H9 (cell line): ENCODE results near the gene MUC22. TPM values are rescaled to one million over a fixed set of nuclear protein-coding genes. Genes with fewer than 3 reads are reported as not detected.

Source experiments
- DNase-seq: peaks from one replicate; pipeline ENCODE4 v3.0.0-alpha.2; 2017
- H2AFZ ChIP-seq: one replicate; pipeline ENCODE4 v1.6.1; 2013; ENCODE audit warnings: mild to moderate bottlenecking, low read length, control low read depth, moderate library complexity
- H2AK5ac ChIP-seq: 2 replicates; pipeline ENCODE4 v1.6.1; 2013; ENCODE audit warnings: low read length, control low read depth, mixed read lengths; ENCODE audit not compliant: insufficient read length
- H2BK120ac ChIP-seq: one replicate; pipeline ENCODE4 v1.6.1; 2013; ENCODE audit warnings: low read depth, mild to moderate bottlenecking, low read length, control low read depth, inconsistent platforms; ENCODE audit not compliant: poor library complexity, severe bottlenecking
- H2BK12ac ChIP-seq: 2 replicates; pipeline ENCODE4 v1.6.1; 2013; ENCODE audit warnings: low read length, control low read depth, mixed read lengths, low read depth; ENCODE audit not compliant: insufficient read length
- H2BK15ac ChIP-seq: 2 replicates; pipeline ENCODE4 v1.6.1; 2013; ENCODE audit warnings: low read depth, low read length, control low read depth
- H2BK20ac ChIP-seq: one replicate; pipeline ENCODE4 v1.6.1; 2013; ENCODE audit warnings: low read depth, mild to moderate bottlenecking, low read length, control low read depth, inconsistent platforms; ENCODE audit not compliant: poor library complexity, severe bottlenecking
- H2BK5ac ChIP-seq: 2 replicates; pipeline ENCODE4 v1.6.1; 2013; ENCODE audit warnings: low read length, control low read depth, mixed read lengths; ENCODE audit not compliant: insufficient read length
- H3K14ac ChIP-seq: 2 replicates; pipeline ENCODE4 v1.6.1; 2013; ENCODE audit warnings: low read length, control low read depth; ENCODE audit not compliant: insufficient read depth
- H3K18ac ChIP-seq: 2 replicates; pipeline ENCODE4 v1.6.1; 2013; ENCODE audit warnings: low read depth, mild to moderate bottlenecking, mixed read lengths, low read length, control low read depth; ENCODE audit not compliant: insufficient read length
- H3K23ac ChIP-seq: 2 replicates; pipeline ENCODE4 v1.6.1; 2013; ENCODE audit warnings: low read length, control low read depth, mixed read lengths, low read depth; ENCODE audit not compliant: insufficient read length
- H3K23me2 ChIP-seq: 2 replicates; pipeline ENCODE4 v1.6.1; 2013; ENCODE audit warnings: low read depth, mild to moderate bottlenecking, mixed read lengths, low read length, control low read depth; ENCODE audit not compliant: insufficient read length, poor library complexity, severe bottlenecking
- H3K27ac ChIP-seq: 2 replicates; pipeline ENCODE4 v1.5.1; 2013; ENCODE audit warnings: low read length, control low read depth, mixed read lengths, low read depth; ENCODE audit not compliant: insufficient read length
- H3K27me3 ChIP-seq: 2 replicates; pipeline ENCODE4 v1.6.1; 2013; ENCODE audit warnings: low read length, control low read depth, inconsistent platforms; ENCODE audit not compliant: insufficient read depth
- H3K4ac ChIP-seq: 2 replicates; pipeline ENCODE4 v1.6.1; 2013; ENCODE audit warnings: low read depth, mild to moderate bottlenecking, control low read depth, inconsistent platforms, low read length, moderate library complexity
- H3K4me1 ChIP-seq: 2 replicates; pipeline ENCODE4 v1.6.1; 2013; ENCODE audit warnings: low read length, control low read depth, inconsistent platforms; ENCODE audit not compliant: insufficient read depth
- H3K4me2 ChIP-seq: 2 replicates; pipeline ENCODE4 v1.6.1; 2013; ENCODE audit warnings: low read length, control low read depth, mixed read lengths; ENCODE audit not compliant: insufficient read length, insufficient read depth
- H3K56ac ChIP-seq: 2 replicates; pipeline ENCODE4 v1.6.1; 2013; ENCODE audit warnings: low read depth, mild to moderate bottlenecking, mixed read lengths, low read length, control low read depth; ENCODE audit not compliant: insufficient read length
- H3K79me1 ChIP-seq: 2 replicates; pipeline ENCODE4 v1.6.1; 2013; ENCODE audit warnings: low read depth, mild to moderate bottlenecking, moderate library complexity, low read length, control low read depth, inconsistent platforms; ENCODE audit not compliant: insufficient read depth, poor library complexity, severe bottlenecking
- H3K79me2 ChIP-seq: 2 replicates; pipeline ENCODE4 v1.6.1; 2013; ENCODE audit warnings: low read length, control low read depth, inconsistent platforms; ENCODE audit not compliant: insufficient read depth
- H3K9ac ChIP-seq: 2 replicates; pipeline ENCODE4 v1.6.1; 2013; ENCODE audit warnings: low read length, control low read depth, mixed read lengths; ENCODE audit not compliant: insufficient read length; ENCODE audit errors: extremely low read depth
- H3K9me3 ChIP-seq: one replicate; pipeline ENCODE4 v1.6.1; 2013; ENCODE audit warnings: low read depth, low read length, inconsistent platforms; ENCODE audit not compliant: control insufficient read depth
- H3T11ph ChIP-seq: one replicate; pipeline ENCODE4 v1.6.1; 2013; ENCODE audit warnings: mild to moderate bottlenecking, low read length, control low read depth, inconsistent platforms
- H4K20me1 ChIP-seq: one replicate; pipeline ENCODE4 v1.6.1; 2013; ENCODE audit not compliant: control insufficient read depth, insufficient read length, insufficient read depth
- H4K5ac ChIP-seq: 2 replicates; pipeline ENCODE4 v1.6.1; 2013; ENCODE audit warnings: low read depth, mild to moderate bottlenecking, mixed read lengths, low read length, control low read depth; ENCODE audit not compliant: insufficient read length
- H4K8ac ChIP-seq: replicated peaks from 2 replicates; pipeline ENCODE4 v1.6.1; 2013; ENCODE audit warnings: low read length, control low read depth, mixed read lengths, low read depth; ENCODE audit not compliant: insufficient read length
- H4K91ac ChIP-seq: 2 replicates; pipeline ENCODE4 v1.6.1; 2013; ENCODE audit warnings: low read depth, mild to moderate bottlenecking, moderate library complexity, mixed read lengths, low read length, control low read depth; ENCODE audit not compliant: insufficient read length
- H3K27ac Mint-ChIP-seq, 3 experiments: 2 replicates in 2 of 3; 3 replicates in 1 of 3; pipeline ENCODE4 v1.8.0; 2020 to 2021; ENCODE audit warnings: mixed read lengths in 3 of 3, mild to moderate bottlenecking in 1 of 3, moderate library complexity in 1 of 3
- H3K27me3 Mint-ChIP-seq: 2 replicates; pipeline ENCODE4 v1.8.0; 2021; ENCODE audit warnings: low read depth, mild to moderate bottlenecking, moderate library complexity, mixed read lengths
- H3K36me3 Mint-ChIP-seq, 3 experiments: 2 replicates in 2 of 3; 3 replicates in 1 of 3; pipeline ENCODE4 v1.8.0; 2020 to 2021; ENCODE audit warnings: low read depth in 3 of 3, mixed read lengths in 3 of 3; ENCODE audit not compliant: insufficient read depth in 1 of 3
- H3K4me1 Mint-ChIP-seq, 2 experiments: 2 replicates each; pipeline ENCODE4 v1.8.0; 2020; ENCODE audit warnings: mixed read lengths in 2 of 2
- H3K4me3 Mint-ChIP-seq, 2 experiments: 2 replicates in 1 of 2; 3 replicates in 1 of 2; pipeline ENCODE4 v1.8.0; 2020 to 2021; ENCODE audit warnings: mild to moderate bottlenecking in 2 of 2, mixed read lengths in 2 of 2, moderate library complexity in 1 of 2
- H3K9me3 Mint-ChIP-seq, 2 experiments: 2 replicates in 1 of 2; 3 replicates in 1 of 2; pipeline ENCODE4 v1.8.0; 2020; ENCODE audit warnings: mild to moderate bottlenecking in 2 of 2, mixed read lengths in 2 of 2, moderate library complexity in 1 of 2
- CTCF ChIP-seq: fragments of 200-600 bp; sonication (generic); conservative IDR thresholded peaks from 3 replicates; pipeline ENCODE4 v1.8.0; 2021; ENCODE audit warnings: antibody characterized with exemption, mild to moderate bottlenecking
- WGBS: extraction: QIAGEN DNeasy Blood & Tissue Kit; methylation state at CpG from one replicate; pipeline ENCODE4 v1.1.7; 2013; ENCODE audit warnings: missing lambda C conversion rate, low lambda C conversion rate, mixed read lengths; ENCODE audit not compliant: insufficient read length; ENCODE audit errors: extremely low coverage; 5-methylcytosine and 5-hydroxymethylcytosine counted together
- total RNA-seq: library from RNA; stranded (reverse); gene quantifications from 2 replicates; pipeline ENCODE4 v1.2.1, GENCODE V29; 2021

MUC22 gene
- total RNA-seq, 1 experiment from 2014 or later, result not detected

- H3K18ac ChIP-seq, result no peak overlapping the region
- H4K91ac ChIP-seq, result no peak overlapping the region
- DNase-seq, result no peak
- no peaks in the 10 kb centered on the region for H3K79me2 ChIP-seq
- H2AFZ ChIP-seq, result no peak overlapping the region
- H2BK20ac ChIP-seq, result no peak overlapping the region
- H3T11ph ChIP-seq, result no peak overlapping the region
- H3K79me1 ChIP-seq, result no peaks in the 10 kb centered on the region
- peaks cover 3% of the 10 kb centered on the region; the same call in 1 of the 2 replicates for H3K4me1 ChIP-seq
- no peak overlapping the region for H4K8ac ChIP-seq
- H2AK5ac ChIP-seq, result no peak overlapping the region
- no peak overlapping the region for H3K4ac ChIP-seq
- no CpG with 5 or more reads among the region's 4 CpGs for WGBS
- H4K5ac ChIP-seq, result no peak overlapping the region
- H3K23ac ChIP-seq, result no peak overlapping the region
- peak overlapping the region in 1 of 3 experiments; percentile 48; a peak in 1 of 7 replicates for H3K27ac Mint-ChIP-seq
- no peak overlapping the region for H3K4me3 Mint-ChIP-seq
- H2BK12ac ChIP-seq, result no peak overlapping the region
- TF ChIP-seq CTCF, result no peak
- H3K27ac ChIP-seq, result no peak overlapping the region
- H3K36me3 Mint-ChIP-seq, result no peaks in the 10 kb centered on the region
- H2BK15ac ChIP-seq, result no peak overlapping the region
- no peak overlapping the region for H2BK120ac ChIP-seq
- no peak overlapping the region for H3K14ac ChIP-seq
- H3K9me3 ChIP-seq, result no peaks in the 10 kb centered on the region
- H3K4me2 ChIP-seq, result no peak overlapping the region
- H3K9me3 Mint-ChIP-seq, result no peaks in the 10 kb centered on the region
- no peaks in the 10 kb centered on the region for H3K27me3 ChIP-seq
- no peaks in the 10 kb centered on the region for H3K23me2 ChIP-seq
- H3K56ac ChIP-seq, result no peak overlapping the region
- no peak overlapping the region for H2BK5ac ChIP-seq
- H3K27me3 Mint-ChIP-seq, result no peaks in the 10 kb centered on the region
- peaks cover 49 to 50% of the 10 kb centered on the region in 2 experiments for H3K4me1 Mint-ChIP-seq
- H4K20me1 ChIP-seq, result no peaks in the 10 kb centered on the region
- H3K9ac ChIP-seq, result no peak overlapping the region
Measured at GRCh38 chr6:31074401-31074800, 64.1 kb downstream of the MUC22 start.
